ENCODE data around the gene ARVCF.

DNA sequence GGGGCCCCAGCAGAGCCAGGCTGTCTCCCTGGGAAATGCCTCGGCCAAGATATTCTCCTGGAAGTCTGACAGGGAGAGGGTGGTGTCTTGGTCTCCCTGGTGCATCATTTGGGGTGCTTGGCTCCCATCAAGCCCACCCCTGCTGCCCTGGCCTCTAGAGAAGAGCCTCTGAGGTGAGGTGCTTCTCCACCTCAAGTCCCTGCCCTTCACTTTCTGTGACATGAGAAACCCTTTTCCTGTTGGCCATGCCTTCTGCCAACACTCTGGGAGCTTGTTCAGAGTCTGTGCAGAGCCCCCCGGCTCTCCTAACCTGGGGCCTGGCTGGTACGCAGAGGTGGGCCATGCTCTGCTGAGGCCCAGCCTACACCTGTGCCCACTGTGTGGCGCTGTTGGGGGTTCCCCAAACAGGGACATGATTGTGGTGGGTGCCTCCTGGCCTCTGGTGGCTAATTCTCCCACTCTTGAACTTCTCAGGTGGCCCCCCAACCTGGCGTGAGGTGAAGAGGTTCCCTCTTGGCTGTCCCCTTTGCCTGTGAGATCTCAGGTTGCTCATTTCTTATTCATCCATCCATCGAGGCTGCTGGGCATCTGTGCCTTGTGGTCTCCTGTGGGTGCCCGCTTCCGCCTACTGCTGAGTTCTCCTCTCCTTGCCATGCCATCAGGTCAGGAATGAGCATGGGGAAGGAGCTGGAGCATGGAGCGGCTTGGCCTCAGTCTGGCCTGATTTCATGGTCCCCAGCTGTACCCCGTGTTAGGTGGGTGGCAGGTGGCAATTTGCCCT lies 44.3 kb upstream of the ARVCF start:
- TF ChIP-seq, protein P1, sequence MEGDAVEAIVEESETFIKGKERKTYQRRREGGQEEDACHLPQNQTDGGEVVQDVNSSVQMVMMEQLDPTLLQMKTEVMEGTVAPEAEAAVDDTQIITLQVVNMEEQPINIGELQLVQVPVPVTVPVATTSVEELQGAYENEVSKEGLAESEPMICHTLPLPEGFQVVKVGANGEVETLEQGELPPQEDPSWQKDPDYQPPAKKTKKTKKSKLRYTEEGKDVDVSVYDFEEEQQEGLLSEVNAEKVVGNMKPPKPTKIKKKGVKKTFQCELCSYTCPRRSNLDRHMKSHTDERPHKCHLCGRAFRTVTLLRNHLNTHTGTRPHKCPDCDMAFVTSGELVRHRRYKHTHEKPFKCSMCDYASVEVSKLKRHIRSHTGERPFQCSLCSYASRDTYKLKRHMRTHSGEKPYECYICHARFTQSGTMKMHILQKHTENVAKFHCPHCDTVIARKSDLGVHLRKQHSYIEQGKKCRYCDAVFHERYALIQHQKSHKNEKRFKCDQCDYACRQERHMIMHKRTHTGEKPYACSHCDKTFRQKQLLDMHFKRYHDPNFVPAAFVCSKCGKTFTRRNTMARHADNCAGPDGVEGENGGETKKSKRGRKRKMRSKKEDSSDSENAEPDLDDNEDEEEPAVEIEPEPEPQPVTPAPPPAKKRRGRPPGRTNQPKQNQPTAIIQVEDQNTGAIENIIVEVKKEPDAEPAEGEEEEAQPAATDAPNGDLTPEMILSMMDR (IDR thresholded peaks at IDR 0.05) = no peak
- TF ChIP-seq POLR2AphosphoS5 (IDR thresholded peaks at IDR 0.05) (no peak), POLR2A (IDR thresholded peaks at IDR 0.05) (no peak)
